H1 (cell line): ENCODE results near the gene TMED10. TPM values are rescaled to one million over a fixed set of nuclear protein-coding genes. Genes with fewer than 3 reads are reported as not detected.

Experiments
- CTCF ChIA-PET: fragments of 300-600 bp; sonication (Branson Sonifier 250); formaldehyde crosslinking; loops from one replicate; lab custom pipeline; 2021; ENCODE audit not compliant: partially characterized antibody; lab: Charles Lee
- POLR2A ChIA-PET: fragments of 300-600 bp; sonication (Branson Sonifier 250); formaldehyde crosslinking; loops from one replicate; lab custom pipeline; 2021; ENCODE audit warnings: inconsistent platforms; ENCODE audit not compliant: partially characterized antibody; lab: Charles Lee
- DNase-seq, 2 experiments: peaks; one replicate each; pipeline versions ENCODE4 v3.0.0 to v3.0.0-alpha.2; 2010 to 2022; ENCODE audit warnings: low spot score in 2 of 2, low read depth in 1 of 2, mixed read lengths in 1 of 2
- FAIRE-seq: peaks from 2 replicates; lab custom pipeline; 2011; peaks lifted over from hg19 to GRCh38; lab: Jason Lieb, UNC
- H2AFZ ChIP-seq: 2 replicates; pipeline ENCODE4 v1.8.1; 2012; ENCODE audit warnings: low read length, inconsistent platforms
- H2AK5ac ChIP-seq: 2 replicates; pipeline ENCODE4 v1.6.1; 2013; ENCODE audit warnings: low read depth, low read length
- H2BK120ac ChIP-seq: replicated peaks from 2 replicates; pipeline ENCODE3; 2013; ENCODE audit warnings: low read depth, low read length, inconsistent platforms
- H2BK12ac ChIP-seq: 2 replicates; pipeline ENCODE4 v1.6.1; 2013; ENCODE audit warnings: low read depth, low read length
- H2BK15ac ChIP-seq: 2 replicates; pipeline ENCODE4 v1.6.1; 2013; ENCODE audit warnings: low read length
- H2BK20ac ChIP-seq: 2 replicates; pipeline ENCODE4 v1.6.1; 2013; ENCODE audit warnings: low read length
- H2BK5ac ChIP-seq: 2 replicates; pipeline ENCODE4 v1.6.1; 2013; ENCODE audit warnings: low read depth, low read length
- H3K14ac ChIP-seq: 2 replicates; pipeline ENCODE4 v1.6.1; 2013; ENCODE audit warnings: inconsistent platforms; ENCODE audit not compliant: insufficient read length
- H3K18ac ChIP-seq: 2 replicates; pipeline ENCODE4 v1.6.1; 2013; ENCODE audit warnings: low read length; ENCODE audit errors: extremely low read depth
- H3K23ac ChIP-seq: 2 replicates; pipeline ENCODE4 v1.6.1; 2013; ENCODE audit warnings: inconsistent platforms; ENCODE audit not compliant: insufficient read length
- H3K23me2 ChIP-seq: 2 replicates; pipeline ENCODE4 v1.6.1; 2013; ENCODE audit warnings: low read depth, low read length
- H3K27ac ChIP-seq: 2 replicates; pipeline ENCODE4 v1.6.1; 2011; ENCODE audit warnings: low read depth, low read length, inconsistent platforms
- H3K27me3 ChIP-seq, 4 experiments: replicated peaks in 1 of 4; 1 replicate in 1 of 4; 2 replicates in 3 of 4; pipeline versions ENCODE4 v1.6.1 to v1.8.1; 2011 to 2013; ENCODE audit warnings: low read length in 3 of 4, mild to moderate bottlenecking in 3 of 4, inconsistent platforms in 2 of 4, mixed read lengths in 2 of 4, moderate library complexity in 1 of 4; ENCODE audit not compliant: control insufficient read depth in 3 of 4, insufficient read depth in 3 of 4; ENCODE audit errors: extremely low read depth in 1 of 4
- H3K36me3 ChIP-seq, 4 experiments: 2 replicates each; pipeline versions ENCODE4 v1.6.1 to v1.8.1; 2011 to 2013; ENCODE audit warnings: mild to moderate bottlenecking in 4 of 4, low read length in 3 of 4, moderate library complexity in 2 of 4, control low read depth in 1 of 4, inconsistent platforms in 1 of 4; ENCODE audit not compliant: insufficient read depth in 4 of 4, control insufficient read depth in 2 of 4
- H3K4ac ChIP-seq: replicated peaks from 2 replicates; pipeline ENCODE3; 2013; ENCODE audit warnings: low read length, low read depth, mixed read lengths, inconsistent platforms; ENCODE audit not compliant: insufficient read length
- H3K4me1 ChIP-seq, 4 experiments: replicated peaks in 1 of 4; 1 replicate in 1 of 4; 2 replicates in 3 of 4; pipeline versions ENCODE4 v1.6.1 to v1.8.1; 2011 to 2013; ENCODE audit warnings: low read length in 3 of 4, inconsistent platforms in 2 of 4, mixed read lengths in 1 of 4; ENCODE audit not compliant: insufficient read depth in 4 of 4, control insufficient read depth in 3 of 4
- H3K4me2 ChIP-seq, 2 experiments: 2 replicates each; pipeline versions ENCODE4 v1.6.1 to v1.8.1; 2011 to 2013; ENCODE audit warnings: low read depth in 2 of 2, low read length in 2 of 2, control low read depth in 1 of 2, inconsistent platforms in 1 of 2, mild to moderate bottlenecking in 1 of 2; ENCODE audit not compliant: insufficient read depth in 1 of 2
- H3K4me3 ChIP-seq, 4 experiments: fragments of 200-600, 300-600 bp in 1 of 4; sonication (generic), shearing (Covaris generic), sonication (Bioruptor Twin) in 1 of 4; 2 replicates each; pipeline versions ENCODE4 v1.5.1 to v1.8.1; 2011 to 2016; ENCODE audit warnings: low read length in 4 of 4, low read depth in 3 of 4, control low read depth in 2 of 4, inconsistent platforms in 2 of 4, mild to moderate bottlenecking in 2 of 4, mixed read lengths in 1 of 4, moderate library complexity in 1 of 4; ENCODE audit not compliant: insufficient read depth in 2 of 4; ENCODE audit errors: extremely low read depth in 1 of 4
- H3K56ac ChIP-seq: replicated peaks from 2 replicates; pipeline ENCODE3; 2013; ENCODE audit warnings: low read depth, mild to moderate bottlenecking, mixed read lengths, low read length, inconsistent platforms; ENCODE audit not compliant: insufficient read length
- H3K79me1 ChIP-seq: 2 replicates; pipeline ENCODE4 v1.6.1; 2013; ENCODE audit warnings: low read depth, low read length, control low read depth
- H3K79me2 ChIP-seq, 2 experiments: 2 replicates each; pipeline versions ENCODE4 v1.6.1 to v1.8.1; 2012 to 2013; ENCODE audit warnings: low read length in 2 of 2, mild to moderate bottlenecking in 2 of 2, inconsistent platforms in 1 of 2; ENCODE audit not compliant: insufficient read depth in 2 of 2, control insufficient read depth in 1 of 2
- H3K9ac ChIP-seq, 4 experiments: replicated peaks in 1 of 4; 1 replicate in 1 of 4; 2 replicates in 3 of 4; pipeline versions ENCODE4 v1.6.1 to v1.8.1; 2011 to 2013; ENCODE audit warnings: low read depth in 3 of 4, low read length in 3 of 4, control low read depth in 2 of 4, mild to moderate bottlenecking in 2 of 4, moderate library complexity in 2 of 4, inconsistent platforms in 1 of 4; ENCODE audit errors: extremely low read depth in 1 of 4
- H3K9me3 ChIP-seq, 2 experiments: 2 replicates each; pipeline versions ENCODE4 v1.6.1 to v1.8.1; 2012 to 2013; ENCODE audit warnings: mild to moderate bottlenecking in 2 of 2, moderate library complexity in 2 of 2, control low read depth in 1 of 2, inconsistent platforms in 1 of 2, low read depth in 1 of 2, low read length in 1 of 2, mixed read lengths in 1 of 2; ENCODE audit not compliant: insufficient read depth in 2 of 2
- H4K20me1 ChIP-seq, 2 experiments: replicated peaks in 1 of 2; 2 replicates each; pipeline versions ENCODE3 to v1.8.1; 2011 to 2013; ENCODE audit warnings: inconsistent platforms in 2 of 2, low read length in 2 of 2, mild to moderate bottlenecking in 1 of 2; ENCODE audit not compliant: insufficient read depth in 2 of 2, control insufficient read depth in 1 of 2
- H4K5ac ChIP-seq: 2 replicates; pipeline ENCODE4 v1.6.1; 2013; ENCODE audit warnings: low read length, low read depth, mixed read lengths, inconsistent platforms; ENCODE audit not compliant: insufficient read length
- H4K8ac ChIP-seq: 2 replicates; pipeline ENCODE4 v1.8.0; 2013; ENCODE audit warnings: mild to moderate bottlenecking, moderate library complexity, low read length, inconsistent platforms; ENCODE audit not compliant: insufficient read depth; ENCODE audit errors: extremely low read depth
- H4K91ac ChIP-seq: replicated peaks from 2 replicates; pipeline ENCODE3; 2013; ENCODE audit warnings: low read length, mixed read lengths, inconsistent platforms; ENCODE audit not compliant: insufficient read length
- BACH1 ChIP-seq: IDR thresholded peaks from 2 replicates; pipeline ENCODE4 v1.6.1; 2012; ENCODE audit warnings: low read length, improper control_type of control experiment
- BCL11A ChIP-seq, 2 experiments: IDR thresholded peaks; one replicate each; pipeline ENCODE4 v1.6.1; 2011; ENCODE audit warnings: low read depth in 2 of 2, low read length in 2 of 2, mild to moderate bottlenecking in 2 of 2
- CBX5 ChIP-seq: fragments of 300-800, 300-1000 bp; sonication (generic); IDR thresholded peaks from 2 replicates; pipeline ENCODE4 v1.7.1; 2016; ENCODE audit warnings: antibody characterized with exemption, low read length, low read depth
- RXRA ChIP-seq: IDR thresholded peaks from 2 replicates; pipeline ENCODE4 v1.6.1; 2011; ENCODE audit warnings: low read depth, mild to moderate bottlenecking, low read length, moderate library complexity; ENCODE audit not compliant: insufficient read depth
- SRF ChIP-seq: IDR thresholded peaks from 2 replicates; pipeline ENCODE4 v1.6.1; 2011; ENCODE audit warnings: mild to moderate bottlenecking, low read depth, low read length, moderate library complexity
- SUZ12 ChIP-seq: fragments of 200-600 bp; sonication (generic); IDR thresholded peaks from 2 replicates; pipeline ENCODE4 v1.6.1; 2012; ENCODE audit warnings: mild to moderate bottlenecking, inconsistent platforms, low read length, moderate library complexity, mixed read lengths
- YY1 ChIP-seq: IDR thresholded peaks from 2 replicates; pipeline ENCODE4 v1.6.1; 2011; ENCODE audit warnings: low read depth, mild to moderate bottlenecking, low read length
- whole genome bisulfite sequencing, 2 experiments: shearing (Covaris generic) in 1 of 2; methylation state at CpG; one replicate each; pipeline versions ENCODE4 v1.1.6 to v1.1.7; 2013 to 2015; ENCODE audit warnings: low lambda C conversion rate in 2 of 2, mixed read lengths in 2 of 2, inconsistent platforms in 1 of 2, low coverage in 1 of 2, missing lambda C conversion rate in 1 of 2; ENCODE audit not compliant: insufficient replicate concordance in 2 of 2, insufficient coverage in 1 of 2, insufficient read length in 1 of 2; ENCODE audit errors: extremely low coverage in 1 of 2, missing lambda C conversion rate in 1 of 2; 5-methylcytosine and 5-hydroxymethylcytosine counted together
- polyA plus RNA-seq, 7 experiments: library from polyadenylated mRNA; depleted of rRNA in 3 of 7; stranded (reverse) in 5 of 7; unstranded in 2 of 7; fragments of >200 nt in 5 of 7; fragments of 200-250 nt in 2 of 7; gene quantifications; 1 replicate in 5 of 7; 2 replicates in 1 of 7; 4 replicates in 1 of 7; pipeline versions ENCODE4 v1.2.1 to v1.2.3, GENCODE V29; 2011 to 2013; ENCODE audit warnings: missing spikeins in 2 of 7, mixed read lengths in 2 of 7
- total RNA-seq: library from RNA; stranded (reverse); fragmentation: NEBNext Ultra II Directional; extraction: Animal tissue kit (Norgen Biotek cat#: 25700); gene quantifications from 2 replicates; pipeline ENCODE4 v1.2.1, GENCODE V29; 2021
- TF ChIP-seq, protein P1 (sequence below): IDR thresholded peaks from 2 replicates; pipeline ENCODE4 v1.6.1; 2011; ENCODE audit warnings: low read depth, mild to moderate bottlenecking, low read length; ENCODE audit not compliant: insufficient read depth

Gene TMED10
- total and polyA plus RNA-seq, 2 of the 8 experiments (the other 6 are each of a cell fraction or from before 2014, with no cell fraction given), result 218 to 250 TPM

DNA sequence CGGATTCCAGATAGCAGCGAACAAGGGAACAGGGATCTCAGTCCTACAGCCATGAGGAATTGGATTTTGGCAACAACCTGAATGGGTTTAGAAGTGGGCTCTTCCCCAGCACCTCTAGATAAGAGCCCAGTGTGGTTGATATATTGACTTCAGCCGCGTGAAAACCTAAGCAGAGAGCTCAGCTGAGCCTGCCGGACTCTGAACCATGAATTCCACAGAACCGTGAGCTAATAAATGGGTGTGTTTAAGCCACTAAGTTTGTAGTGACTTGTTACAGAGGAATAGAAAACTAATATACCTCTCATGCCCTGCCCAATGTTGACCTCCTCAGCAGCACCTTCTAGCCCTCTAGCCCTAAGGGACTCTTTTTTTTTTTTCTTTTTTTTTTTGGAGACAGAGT lies 32.4 kb upstream of the TMED10 start:
- no peak overlapping the region for H3K23ac ChIP-seq
- no peak overlapping the region for H2BK15ac ChIP-seq
- H3K9ac ChIP-seq, result no peak overlapping the region
- WGBS, 2 experiments, result 91% methylated on average over 6 of the region's 6 CpGs; no CpG with 5 or more reads in 1 of the 2 experiments
- ChIA-PET CTCF (no interaction called here), POLR2A (interaction anchor here (0.6 kb wide), 1 partner anchor 14 kb away, joined by 3 read pairs; no protein-coding TSS in a partner anchor)
- H2AK5ac ChIP-seq, result no peak overlapping the region
- H3K79me2 ChIP-seq, result no peaks in the 10 kb centered on the region
- TF ChIP-seq SUZ12 (no peak), BACH1 (no peak), BCL11A (IDR thresholded peaks at IDR 0.05; ENCODE audit: low read depth in 2 of 2, low read length in 2 of 2) (no peak), YY1 (no peak), RXRA (no peak), CBX5 (no peak), SRF (no peak)
- TF ChIP-seq, protein P1, sequence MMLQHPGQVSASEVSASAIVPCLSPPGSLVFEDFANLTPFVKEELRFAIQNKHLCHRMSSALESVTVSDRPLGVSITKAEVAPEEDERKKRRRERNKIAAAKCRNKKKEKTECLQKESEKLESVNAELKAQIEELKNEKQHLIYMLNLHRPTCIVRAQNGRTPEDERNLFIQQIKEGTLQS, result no peak
- H4K8ac ChIP-seq, result no peak overlapping the region
- H2BK12ac ChIP-seq, result no peak overlapping the region
- no peak overlapping the region for H4K91ac ChIP-seq
- 0 out of 2 replicates have a peak overlapping the region, but pooled peaks have one; percentile 6 for H3K18ac ChIP-seq
- no peak overlapping the region for H2BK5ac ChIP-seq
- no peaks in the 10 kb centered on the region for H4K20me1 ChIP-seq
- H3K9me3 ChIP-seq, result no peaks in the 10 kb centered on the region
- no peak overlapping the region for H3K14ac ChIP-seq
- FAIRE-seq, result no peak
- H3K27ac ChIP-seq, result no peak overlapping the region
- H3K4me2 ChIP-seq, result no peak overlapping the region
- no peak overlapping the region for H3K4ac ChIP-seq
- no peaks in the 10 kb centered on the region for H3K23me2 ChIP-seq
- no peak overlapping the region for H3K4me3 ChIP-seq
- H3K56ac ChIP-seq, result no peak overlapping the region
- no peak overlapping the region for H4K5ac ChIP-seq
- DNase-seq, result no peak
- no peaks in the 10 kb centered on the region for H3K79me1 ChIP-seq
- H2BK20ac ChIP-seq, result no peak overlapping the region
- H3K4me1 ChIP-seq, result peaks cover 0 to 4% (median under 1%) of the 10 kb centered on the region in 4 experiments; a peak in 1 of 7 replicates
- H2BK120ac ChIP-seq, result no peak overlapping the region
- no peak overlapping the region for H2AFZ ChIP-seq
- H3K27me3 ChIP-seq, result no peaks in the 10 kb centered on the region
- no peaks in the 10 kb centered on the region for H3K36me3 ChIP-seq
